Tibial artery (tissue), 4 donors: ENCODE results near the gene COX6B1.

Experiments used
- DNase-seq, 2 donors: peaks; one replicate each; pipeline ENCODE4 v3.0.0-alpha.2; 2019
- H3K27ac ChIP-seq, 2 donors: fragments of 200-600 bp; sonication (generic) in 1 of 2; 1 replicate in 1 of 2; 2 replicates in 1 of 2; pipeline ENCODE4 v1.5.1; 2018 to 2019; ENCODE audit warnings: mild to moderate bottlenecking in 1 of 2
- H3K27me3 ChIP-seq, 2 donors: fragments of 200-600 bp; sonication (generic) in 1 of 2; one replicate each; pipeline versions ENCODE4 v1.5.1 to v1.6.0; 2016 to 2019
- H3K36me3 ChIP-seq, 3 donors: fragments of 200-600 bp; sonication (generic) in 2 of 3; one replicate each; pipeline ENCODE4 v1.5.1; 2016 to 2019; ENCODE audit warnings: mild to moderate bottlenecking in 2 of 3
- H3K4me1 ChIP-seq, 4 donors: fragments of 200-600 bp; sonication (generic) in 2 of 4; 1 replicate in 3 of 4; 2 replicates in 1 of 4; pipeline ENCODE4 v1.5.1; 2016 to 2019
- H3K4me3 ChIP-seq, 2 donors: fragments of 200-600 bp; sonication (generic) in 1 of 2; 1 replicate in 1 of 2; 2 replicates in 1 of 2; pipeline ENCODE4 v1.5.1; 2018 to 2019; ENCODE audit warnings: mild to moderate bottlenecking in 2 of 2
- H3K9me3 ChIP-seq, 3 donors: fragments of 200-600 bp; sonication (generic) in 1 of 3; one replicate each; pipeline ENCODE4 v1.5.1; 2016 to 2019
- intact Hi-C: fragments of 100-400 bp; cut with DNase I; formaldehyde crosslinking; loops from one replicate; pipeline ENCODE4 v1.15.0; 2023; ENCODE audit warnings: low total_unique reads
- TF ChIP-seq, protein P1 (sequence below), 2 experiments: fragments of 200-600 bp in 1 of 2; fragments of 450-650 bp in 1 of 2; IDR thresholded peaks; one replicate each; pipeline ENCODE4 v1.5.1; 2017 to 2019; ENCODE audit warnings: antibody characterized with exemption in 2 of 2, mild to moderate bottlenecking in 1 of 2, moderate library complexity in 1 of 2

Gene COX6B1

DNA sequence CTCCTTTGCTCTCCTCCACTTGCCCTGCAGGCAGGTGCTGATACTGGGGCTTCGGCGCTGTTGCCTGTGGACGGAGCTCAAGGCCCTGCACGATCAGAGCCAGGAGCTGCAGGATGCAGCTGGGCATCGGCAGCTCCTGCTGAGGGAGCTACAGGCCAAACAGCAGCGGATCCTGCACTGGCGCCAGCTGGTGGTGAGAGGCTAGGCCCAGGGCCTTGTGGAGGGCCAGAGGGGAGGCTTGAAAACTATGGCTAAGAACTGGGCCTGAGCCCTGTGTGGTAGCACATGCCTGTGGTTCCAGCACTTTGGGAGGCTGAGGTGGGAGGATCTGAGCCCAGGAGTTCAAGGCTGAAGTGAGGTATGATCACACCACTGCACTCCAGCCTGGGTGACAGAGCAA is 29.3 kb upstream of the COX6B1 start:
- no peak overlapping the region for H3K4me3 ChIP-seq
- no peaks in the 10 kb centered on the region for H3K9me3 ChIP-seq
- H3K4me1 ChIP-seq: no peaks in the 10 kb centered on the region
- no peaks in the 10 kb centered on the region for H3K27me3 ChIP-seq
- TF ChIP-seq, protein P1, sequence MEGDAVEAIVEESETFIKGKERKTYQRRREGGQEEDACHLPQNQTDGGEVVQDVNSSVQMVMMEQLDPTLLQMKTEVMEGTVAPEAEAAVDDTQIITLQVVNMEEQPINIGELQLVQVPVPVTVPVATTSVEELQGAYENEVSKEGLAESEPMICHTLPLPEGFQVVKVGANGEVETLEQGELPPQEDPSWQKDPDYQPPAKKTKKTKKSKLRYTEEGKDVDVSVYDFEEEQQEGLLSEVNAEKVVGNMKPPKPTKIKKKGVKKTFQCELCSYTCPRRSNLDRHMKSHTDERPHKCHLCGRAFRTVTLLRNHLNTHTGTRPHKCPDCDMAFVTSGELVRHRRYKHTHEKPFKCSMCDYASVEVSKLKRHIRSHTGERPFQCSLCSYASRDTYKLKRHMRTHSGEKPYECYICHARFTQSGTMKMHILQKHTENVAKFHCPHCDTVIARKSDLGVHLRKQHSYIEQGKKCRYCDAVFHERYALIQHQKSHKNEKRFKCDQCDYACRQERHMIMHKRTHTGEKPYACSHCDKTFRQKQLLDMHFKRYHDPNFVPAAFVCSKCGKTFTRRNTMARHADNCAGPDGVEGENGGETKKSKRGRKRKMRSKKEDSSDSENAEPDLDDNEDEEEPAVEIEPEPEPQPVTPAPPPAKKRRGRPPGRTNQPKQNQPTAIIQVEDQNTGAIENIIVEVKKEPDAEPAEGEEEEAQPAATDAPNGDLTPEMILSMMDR (IDR thresholded peaks at IDR 0.05): no peak
- peaks cover 0 to 75% (median 15%) of the 10 kb centered on the region in 3 donors for H3K36me3 ChIP-seq
- no peak for DNase-seq
- H3K27ac ChIP-seq: no peak overlapping the region
- intact Hi-C loops: no loop called here

DNA sequence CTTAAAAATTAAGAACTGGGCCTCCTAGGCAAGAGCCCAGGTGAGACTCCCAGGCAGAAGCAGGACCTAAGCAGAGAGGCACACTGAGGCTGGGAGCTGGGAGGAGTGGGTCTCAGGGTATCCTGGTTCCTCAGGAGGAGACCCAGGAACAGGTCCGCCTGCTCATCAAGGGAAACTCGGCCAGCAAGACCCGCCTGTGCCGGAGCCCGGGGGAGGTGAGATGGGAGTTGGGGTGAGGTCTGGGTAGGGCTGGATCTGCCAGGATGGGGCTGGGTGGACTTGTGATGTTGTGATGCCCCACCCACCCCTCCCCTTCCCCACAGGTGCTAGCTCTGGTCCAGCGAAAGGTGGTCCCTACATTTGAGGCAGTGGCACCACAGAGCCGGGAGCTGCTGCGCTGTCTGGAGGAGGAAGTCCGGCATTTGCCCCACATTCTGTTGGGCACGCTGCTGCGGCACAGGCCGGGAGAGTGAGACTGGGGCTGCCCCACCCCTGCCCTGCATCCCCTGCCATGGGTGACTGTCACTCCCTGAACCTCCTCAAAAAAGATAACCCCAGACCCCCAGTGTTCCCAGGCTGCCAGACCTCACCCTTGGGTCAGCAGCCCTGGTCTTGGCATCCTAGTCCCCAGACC is 28.7 kb upstream of the COX6B1 start:
- TF ChIP-seq, protein P1 (IDR thresholded peaks at IDR 0.05): no peak
- no peak overlapping the region for H3K4me3 ChIP-seq
- H3K27me3 ChIP-seq: no peaks in the 10 kb centered on the region
- DNase-seq: no peak
- no peaks in the 10 kb centered on the region for H3K9me3 ChIP-seq
- H3K36me3 ChIP-seq: peaks cover 0 to 74% (median 15%) of the 10 kb centered on the region in 3 donors
- no peak overlapping the region for H3K27ac ChIP-seq
- H3K4me1 ChIP-seq: no peaks in the 10 kb centered on the region
- intact Hi-C loops: no loop called here

GRCh38 chr19:35620001-35620400 is 28.1 kb upstream of the COX6B1 start:
- H3K9me3 ChIP-seq: no peaks in the 10 kb centered on the region
- no peak for DNase-seq
- TF ChIP-seq, protein P1 (IDR thresholded peaks at IDR 0.05): no peak
- intact Hi-C loops: no loop called here
- H3K4me3 ChIP-seq: no peak overlapping the region
- no peak overlapping the region for H3K27ac ChIP-seq
- H3K27me3 ChIP-seq: no peaks in the 10 kb centered on the region
- no peaks in the 10 kb centered on the region for H3K4me1 ChIP-seq
- H3K36me3 ChIP-seq: peaks cover 0 to 69% (median 15%) of the 10 kb centered on the region in 3 donors

- DNase-seq: no peak
- no peak overlapping the region for H3K4me3 ChIP-seq
- no peak overlapping the region for H3K27ac ChIP-seq
- H3K27me3 ChIP-seq: no peaks in the 10 kb centered on the region
- TF ChIP-seq, protein P1 (IDR thresholded peaks at IDR 0.05): no peak
- intact Hi-C loops: no loop called here
- no peaks in the 10 kb centered on the region for H3K4me1 ChIP-seq
- peaks cover 0 to 51% (median 15%) of the 10 kb centered on the region in 3 donors for H3K36me3 ChIP-seq
- H3K9me3 ChIP-seq: no peaks in the 10 kb centered on the region
Measured at GRCh38 chr19:35621708-35622107, 26.4 kb upstream of the COX6B1 start.

DNA sequence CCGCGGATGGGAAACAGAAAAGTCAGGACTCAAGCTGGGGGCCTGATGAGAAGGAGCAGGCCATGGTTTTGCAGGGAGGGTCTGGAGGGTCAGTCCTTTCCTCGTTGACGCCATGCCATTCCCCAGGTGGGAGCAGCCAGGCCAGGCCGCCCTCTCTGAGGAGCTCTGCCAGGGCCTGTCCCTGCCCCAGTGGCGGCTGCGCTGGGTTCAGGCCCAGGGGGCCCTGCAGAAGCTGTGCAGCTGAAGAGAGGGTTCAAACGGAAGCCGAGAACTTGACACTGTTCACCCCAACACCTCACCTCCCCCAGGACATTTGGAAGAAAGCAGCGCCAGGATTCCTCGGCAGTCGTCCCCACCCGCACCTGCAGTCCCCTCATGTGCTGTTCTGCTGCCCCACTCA is 25.4 kb upstream of the COX6B1 start:
- no peak for DNase-seq
- intact Hi-C loops: no loop called here

More for the DNA sequence above, 25.4 kb upstream of the COX6B1 start:
- no peak overlapping the region for H3K27ac ChIP-seq
- H3K4me1 ChIP-seq: peaks cover 0 to 2% (median 0%) of the 10 kb centered on the region in 4 donors
- peaks cover 0 to 41% (median 15%) of the 10 kb centered on the region in 3 donors for H3K36me3 ChIP-seq
- no peak overlapping the region for H3K4me3 ChIP-seq
- TF ChIP-seq, protein P1 (IDR thresholded peaks at IDR 0.05): no peak
- no peaks in the 10 kb centered on the region for H3K9me3 ChIP-seq
- no peaks in the 10 kb centered on the region for H3K27me3 ChIP-seq
